ENCODE data around the gene CECR2.
"Not testable (repeated sequence)": the region's sequence is repeated elsewhere in the genome, so short reads cannot be mapped to it uniquely, and the experiment has no call there.

Gene CECR2

DNA sequence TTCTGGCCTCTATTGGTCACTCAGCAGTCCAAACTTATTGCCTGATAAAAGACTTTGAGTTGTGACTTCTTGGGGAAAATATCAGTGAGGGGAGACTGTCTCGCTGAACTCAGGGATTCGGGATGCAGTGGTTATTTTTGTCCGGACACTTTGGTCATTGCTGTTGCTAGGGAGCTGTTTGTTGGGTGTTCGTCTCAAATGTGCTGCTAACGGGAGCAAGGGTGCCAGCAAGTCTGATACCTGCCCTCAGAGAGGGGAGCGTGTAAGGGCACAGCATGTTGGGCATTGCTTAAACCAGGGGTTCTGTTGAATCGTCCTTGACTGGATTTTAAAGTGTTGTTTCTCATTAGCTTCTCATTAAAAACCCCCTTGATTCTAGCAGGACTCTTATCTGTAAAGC is 144.8 kb downstream of the CECR2 start:
- no peaks in the 10 kb centered on the region for H3K27me3 ChIP-seq (ENCODE audit: insufficient read depth, poor library complexity, severe bottlenecking)
- TF ChIP-seq, protein P1, sequence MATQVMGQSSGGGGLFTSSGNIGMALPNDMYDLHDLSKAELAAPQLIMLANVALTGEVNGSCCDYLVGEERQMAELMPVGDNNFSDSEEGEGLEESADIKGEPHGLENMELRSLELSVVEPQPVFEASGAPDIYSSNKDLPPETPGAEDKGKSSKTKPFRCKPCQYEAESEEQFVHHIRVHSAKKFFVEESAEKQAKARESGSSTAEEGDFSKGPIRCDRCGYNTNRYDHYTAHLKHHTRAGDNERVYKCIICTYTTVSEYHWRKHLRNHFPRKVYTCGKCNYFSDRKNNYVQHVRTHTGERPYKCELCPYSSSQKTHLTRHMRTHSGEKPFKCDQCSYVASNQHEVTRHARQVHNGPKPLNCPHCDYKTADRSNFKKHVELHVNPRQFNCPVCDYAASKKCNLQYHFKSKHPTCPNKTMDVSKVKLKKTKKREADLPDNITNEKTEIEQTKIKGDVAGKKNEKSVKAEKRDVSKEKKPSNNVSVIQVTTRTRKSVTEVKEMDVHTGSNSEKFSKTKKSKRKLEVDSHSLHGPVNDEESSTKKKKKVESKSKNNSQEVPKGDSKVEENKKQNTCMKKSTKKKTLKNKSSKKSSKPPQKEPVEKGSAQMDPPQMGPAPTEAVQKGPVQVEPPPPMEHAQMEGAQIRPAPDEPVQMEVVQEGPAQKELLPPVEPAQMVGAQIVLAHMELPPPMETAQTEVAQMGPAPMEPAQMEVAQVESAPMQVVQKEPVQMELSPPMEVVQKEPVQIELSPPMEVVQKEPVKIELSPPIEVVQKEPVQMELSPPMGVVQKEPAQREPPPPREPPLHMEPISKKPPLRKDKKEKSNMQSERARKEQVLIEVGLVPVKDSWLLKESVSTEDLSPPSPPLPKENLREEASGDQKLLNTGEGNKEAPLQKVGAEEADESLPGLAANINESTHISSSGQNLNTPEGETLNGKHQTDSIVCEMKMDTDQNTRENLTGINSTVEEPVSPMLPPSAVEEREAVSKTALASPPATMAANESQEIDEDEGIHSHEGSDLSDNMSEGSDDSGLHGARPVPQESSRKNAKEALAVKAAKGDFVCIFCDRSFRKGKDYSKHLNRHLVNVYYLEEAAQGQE (IDR thresholded peaks at IDR 0.05; ENCODE audit: insufficient replicate concordance, low read depth), result no peak
- TF ChIP-seq POLR2AphosphoS5 (IDR thresholded peaks at IDR 0.05; ENCODE audit: low read depth) (no peak), SPI1 (IDR thresholded peaks at IDR 0.05; ENCODE audit: borderline replicate concordance, low read depth) (no peak), GABPA (IDR thresholded peaks at IDR 0.05; ENCODE audit: low read depth) (no peak)
- TF ChIP-seq, protein P2, sequence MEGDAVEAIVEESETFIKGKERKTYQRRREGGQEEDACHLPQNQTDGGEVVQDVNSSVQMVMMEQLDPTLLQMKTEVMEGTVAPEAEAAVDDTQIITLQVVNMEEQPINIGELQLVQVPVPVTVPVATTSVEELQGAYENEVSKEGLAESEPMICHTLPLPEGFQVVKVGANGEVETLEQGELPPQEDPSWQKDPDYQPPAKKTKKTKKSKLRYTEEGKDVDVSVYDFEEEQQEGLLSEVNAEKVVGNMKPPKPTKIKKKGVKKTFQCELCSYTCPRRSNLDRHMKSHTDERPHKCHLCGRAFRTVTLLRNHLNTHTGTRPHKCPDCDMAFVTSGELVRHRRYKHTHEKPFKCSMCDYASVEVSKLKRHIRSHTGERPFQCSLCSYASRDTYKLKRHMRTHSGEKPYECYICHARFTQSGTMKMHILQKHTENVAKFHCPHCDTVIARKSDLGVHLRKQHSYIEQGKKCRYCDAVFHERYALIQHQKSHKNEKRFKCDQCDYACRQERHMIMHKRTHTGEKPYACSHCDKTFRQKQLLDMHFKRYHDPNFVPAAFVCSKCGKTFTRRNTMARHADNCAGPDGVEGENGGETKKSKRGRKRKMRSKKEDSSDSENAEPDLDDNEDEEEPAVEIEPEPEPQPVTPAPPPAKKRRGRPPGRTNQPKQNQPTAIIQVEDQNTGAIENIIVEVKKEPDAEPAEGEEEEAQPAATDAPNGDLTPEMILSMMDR (IDR thresholded peaks at IDR 0.05; ENCODE audit: insufficient read depth, low read length), result no peak
- H3K4me3 ChIP-seq (replicated peaks; ENCODE audit: insufficient read depth, low read length), result no peak overlapping the region
- no peak overlapping the region for H3K27ac ChIP-seq (replicated peaks)
- DNase-seq (ENCODE audit: low read depth in 1 of 2, low spot score in 1 of 2), result no peak

DNA sequence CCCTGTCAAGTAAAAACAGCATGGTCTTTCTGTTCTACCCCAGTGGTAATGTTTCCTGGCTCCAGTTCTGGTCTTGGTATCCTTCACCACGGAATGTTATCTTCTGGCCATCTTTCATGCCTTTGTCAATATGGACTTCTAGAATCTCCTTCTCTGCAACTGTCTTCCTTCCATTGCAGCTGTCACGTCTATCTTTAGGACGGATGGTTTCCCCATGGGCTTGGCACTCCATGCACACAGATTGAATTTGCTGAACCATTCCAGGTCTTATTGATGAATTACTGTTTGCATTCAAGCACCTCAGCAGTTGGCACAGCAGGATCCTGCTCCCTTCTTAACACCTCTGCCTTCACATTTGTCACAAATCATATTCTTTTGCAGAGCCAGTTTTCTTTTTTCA is 149.1 kb downstream of the CECR2 start:
- Histone ChIP-seq H3K27ac (replicated peaks) (no peak overlapping the region), H3K27me3 (ENCODE audit: insufficient read depth, poor library complexity, severe bottlenecking) (no peaks in the 10 kb centered on the region), H3K4me3 (replicated peaks; ENCODE audit: insufficient read depth, low read length) (no peak overlapping the region)
- DNase-seq (ENCODE audit: low read depth in 1 of 2, low spot score in 1 of 2), result no peak
- TF ChIP-seq, protein P2 (IDR thresholded peaks at IDR 0.05; ENCODE audit: insufficient read depth, low read length), result no peak
- TF ChIP-seq GABPA (IDR thresholded peaks at IDR 0.05; ENCODE audit: low read depth) (no peak), SPI1 (IDR thresholded peaks at IDR 0.05; ENCODE audit: borderline replicate concordance, low read depth) (no peak), POLR2AphosphoS5 (IDR thresholded peaks at IDR 0.05; ENCODE audit: low read depth) (no peak)
- TF ChIP-seq, protein P1 (IDR thresholded peaks at IDR 0.05; ENCODE audit: insufficient replicate concordance, low read depth), result no peak

DNA sequence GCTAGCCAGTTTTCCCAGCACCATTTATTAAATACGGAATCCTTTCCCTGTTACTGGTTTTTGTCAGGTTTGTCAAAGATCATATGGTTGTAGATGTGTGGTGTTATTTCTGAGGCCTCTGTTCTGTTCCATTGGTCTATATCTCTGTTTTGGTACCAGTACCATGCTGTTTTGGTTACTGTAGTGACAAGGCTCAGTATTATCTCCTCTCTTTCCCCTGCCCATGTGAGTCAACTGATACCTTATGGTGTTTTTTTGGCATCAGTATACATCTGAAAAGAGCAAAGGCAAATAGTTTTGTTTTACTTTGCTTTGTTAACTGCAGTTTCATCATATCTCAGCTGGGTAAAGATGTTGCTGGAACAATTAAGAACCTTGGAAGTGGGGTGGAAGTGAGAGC is 152.7 kb downstream of the CECR2 start:
- H3K4me3 ChIP-seq (replicated peaks; ENCODE audit: insufficient read depth, low read length); H3K27me3 ChIP-seq (ENCODE audit: insufficient read depth, poor library complexity, severe bottlenecking); H3K27ac ChIP-seq (replicated peaks); DNase-seq (ENCODE audit: low read depth in 1 of 2, low spot score in 1 of 2): not testable (repeated sequence)

DNA sequence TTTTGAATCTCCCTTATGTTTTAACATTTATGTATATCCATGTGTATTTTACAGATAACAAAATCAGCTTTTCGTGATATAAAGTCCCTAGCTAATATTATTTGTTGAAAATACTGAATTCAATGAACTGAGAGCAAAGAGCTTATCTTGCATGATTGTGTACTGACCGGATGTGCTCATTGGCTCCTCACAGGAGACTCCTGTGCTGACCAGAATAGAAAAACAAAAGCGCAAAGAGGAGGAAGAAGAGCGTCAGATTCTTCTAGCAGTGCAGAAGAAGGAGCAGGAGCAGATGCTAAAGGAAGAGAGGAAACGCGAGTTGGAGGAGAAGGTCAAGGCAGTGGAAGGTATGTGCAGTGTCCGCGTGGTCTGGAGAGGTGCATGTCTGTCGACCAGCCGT is 154.7 kb downstream of the CECR2 start:
- DNase-seq (ENCODE audit: low read depth in 1 of 2, low spot score in 1 of 2), result no peak
- TF ChIP-seq POLR2AphosphoS5 (IDR thresholded peaks at IDR 0.05; ENCODE audit: low read depth), result no peak
- TF ChIP-seq GABPA (IDR thresholded peaks at IDR 0.05; ENCODE audit: low read depth), result no peak
- TF ChIP-seq SPI1 (IDR thresholded peaks at IDR 0.05; ENCODE audit: borderline replicate concordance, low read depth), result no peak
- TF ChIP-seq, protein P1 (IDR thresholded peaks at IDR 0.05; ENCODE audit: insufficient replicate concordance, low read depth), result no peak
- TF ChIP-seq, protein P2 (IDR thresholded peaks at IDR 0.05; ENCODE audit: insufficient read depth, low read length), result no peak
- no peak overlapping the region for H3K27ac ChIP-seq (replicated peaks)
- no peak overlapping the region for H3K4me3 ChIP-seq (replicated peaks; ENCODE audit: insufficient read depth, low read length)
- H3K27me3 ChIP-seq (ENCODE audit: insufficient read depth, poor library complexity, severe bottlenecking), result no peaks in the 10 kb centered on the region
